HCT116 (cell line): ENCODE measurements around the gene EMSY.

Source experiments
- CBX3 ChIP-seq: IDR thresholded peaks from 2 replicates; pipeline ENCODE4 v1.6.1; 2012; ENCODE audit warnings: low read depth
- ELF1 ChIP-seq: IDR thresholded peaks from 2 replicates; pipeline ENCODE4 v1.6.1; 2012; ENCODE audit warnings: low read depth, borderline replicate concordance
- EZH2 ChIP-seq: fragments of 200-600 bp; sonication (generic); IDR thresholded peaks from 2 replicates; pipeline ENCODE4 v1.6.1; 2017; ENCODE audit warnings: antibody characterized with exemption, mixed run types
- EZH2phosphoT487 ChIP-seq: fragments of 200-600 bp; IDR thresholded peaks from 2 replicates; pipeline ENCODE4 v1.6.1; 2018; ENCODE audit warnings: antibody characterized with exemption, borderline replicate concordance
- JUND ChIP-seq: IDR thresholded peaks from 2 replicates; pipeline ENCODE4 v1.6.1; 2012
- POLR2A ChIP-seq: IDR thresholded peaks from 2 replicates; pipeline ENCODE4 v1.7.0; 2011; ENCODE audit warnings: borderline replicate concordance; ENCODE audit not compliant: insufficient read depth, insufficient read length; ENCODE audit errors: extremely low read depth
- POLR2AphosphoS5 ChIP-seq: IDR thresholded peaks from 2 replicates; pipeline ENCODE4 v1.6.1; 2011; ENCODE audit warnings: mild to moderate bottlenecking, low read depth, low read length, moderate library complexity
- RAD21 ChIP-seq: IDR thresholded peaks from 2 replicates; pipeline ENCODE4 v1.6.1; 2012; ENCODE audit warnings: low read depth, mild to moderate bottlenecking
- SIN3A ChIP-seq: IDR thresholded peaks from 2 replicates; pipeline ENCODE4 v1.6.1; 2012; ENCODE audit warnings: low read depth
- SRF ChIP-seq: IDR thresholded peaks from 2 replicates; pipeline ENCODE4 v1.6.1; 2012; ENCODE audit warnings: low read depth
- YY1 ChIP-seq: IDR thresholded peaks from 2 replicates; pipeline ENCODE4 v1.6.1; 2011; ENCODE audit warnings: low read length, low read depth, moderate library complexity, mild to moderate bottlenecking; ENCODE audit not compliant: insufficient replicate concordance; ENCODE audit errors: extremely low read depth
- ZNF274 ChIP-seq: fragments of 200-500 bp; sonication (Bioruptor generic); IDR thresholded peaks from 2 replicates; pipeline ENCODE4 v1.6.1; 2014; ENCODE audit warnings: mild to moderate bottlenecking, low read depth, low read length, inconsistent platforms
- TF ChIP-seq, protein P1 (sequence below), 3 experiments: fragments of 200-600 bp in 1 of 3; sonication (generic) in 1 of 3; IDR thresholded peaks in 2 of 3; conservative IDR thresholded peaks in 1 of 3; 2 replicates each; pipeline ENCODE4 v1.5.1; 2012 to 2017; ENCODE audit warnings: low read depth in 2 of 3, low read length in 2 of 3, antibody characterized with exemption in 1 of 3, borderline replicate concordance in 1 of 3, control low read depth in 1 of 3, mild to moderate bottlenecking in 1 of 3, mixed read lengths in 1 of 3, mixed run types in 1 of 3, moderate library complexity in 1 of 3; ENCODE audit not compliant: insufficient read depth in 1 of 3
- TF ChIP-seq, protein P2 (sequence below): IDR thresholded peaks from 2 replicates; pipeline ENCODE4 v1.6.1; 2012; ENCODE audit warnings: low read depth

DNA sequence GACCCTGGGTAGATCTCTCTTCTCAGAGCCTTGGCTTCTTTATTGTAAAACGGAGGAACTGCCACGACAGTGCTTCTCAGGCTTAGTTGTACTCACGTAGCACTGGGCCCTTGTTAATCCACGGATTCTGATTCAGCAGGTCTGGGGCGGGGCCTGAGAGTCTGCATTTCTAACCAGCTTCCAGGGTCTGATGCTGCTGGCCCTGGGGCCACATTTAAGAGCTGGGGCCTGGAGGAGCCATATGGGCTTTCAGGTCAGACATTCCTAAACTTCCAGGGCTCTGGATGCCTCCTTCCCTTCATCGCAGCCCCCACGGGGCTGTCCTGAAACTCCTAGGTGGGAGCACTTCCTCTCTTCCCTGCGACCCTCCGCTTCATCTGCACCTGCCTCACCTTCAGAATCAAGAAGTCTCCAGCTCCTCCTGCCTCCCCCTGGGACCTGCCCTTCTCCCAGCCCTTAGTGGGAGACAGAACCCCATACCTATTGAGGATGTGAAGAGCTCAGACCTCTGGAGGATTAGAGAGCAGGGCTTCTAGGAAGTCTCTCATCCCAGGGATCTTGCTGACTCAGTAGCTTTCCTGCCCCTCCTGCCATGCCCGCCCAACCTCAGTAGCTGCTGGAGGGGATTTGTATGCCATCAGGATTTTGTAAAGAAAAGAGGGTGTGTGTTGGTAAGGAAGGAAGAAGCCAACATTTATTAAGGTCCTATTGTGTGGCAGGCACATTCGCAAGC is 133.3 kb downstream of the EMSY start:
- no peak for TF ChIP-seq POLR2A
- TF ChIP-seq, protein P1, sequence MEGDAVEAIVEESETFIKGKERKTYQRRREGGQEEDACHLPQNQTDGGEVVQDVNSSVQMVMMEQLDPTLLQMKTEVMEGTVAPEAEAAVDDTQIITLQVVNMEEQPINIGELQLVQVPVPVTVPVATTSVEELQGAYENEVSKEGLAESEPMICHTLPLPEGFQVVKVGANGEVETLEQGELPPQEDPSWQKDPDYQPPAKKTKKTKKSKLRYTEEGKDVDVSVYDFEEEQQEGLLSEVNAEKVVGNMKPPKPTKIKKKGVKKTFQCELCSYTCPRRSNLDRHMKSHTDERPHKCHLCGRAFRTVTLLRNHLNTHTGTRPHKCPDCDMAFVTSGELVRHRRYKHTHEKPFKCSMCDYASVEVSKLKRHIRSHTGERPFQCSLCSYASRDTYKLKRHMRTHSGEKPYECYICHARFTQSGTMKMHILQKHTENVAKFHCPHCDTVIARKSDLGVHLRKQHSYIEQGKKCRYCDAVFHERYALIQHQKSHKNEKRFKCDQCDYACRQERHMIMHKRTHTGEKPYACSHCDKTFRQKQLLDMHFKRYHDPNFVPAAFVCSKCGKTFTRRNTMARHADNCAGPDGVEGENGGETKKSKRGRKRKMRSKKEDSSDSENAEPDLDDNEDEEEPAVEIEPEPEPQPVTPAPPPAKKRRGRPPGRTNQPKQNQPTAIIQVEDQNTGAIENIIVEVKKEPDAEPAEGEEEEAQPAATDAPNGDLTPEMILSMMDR (IDR thresholded peaks at IDR 0.05 in 2 of 3, conservative IDR thresholded peaks at IDR 0.05 in 1 of 3; ENCODE audit: borderline replicate concordance in 1 of 3, insufficient read depth in 1 of 3, low read depth in 2 of 3, low read length in 2 of 3), result no peak
- TF ChIP-seq EZH2, result no peak
- TF ChIP-seq ELF1, result no peak
- TF ChIP-seq YY1, result no peak
- TF ChIP-seq, protein P2, sequence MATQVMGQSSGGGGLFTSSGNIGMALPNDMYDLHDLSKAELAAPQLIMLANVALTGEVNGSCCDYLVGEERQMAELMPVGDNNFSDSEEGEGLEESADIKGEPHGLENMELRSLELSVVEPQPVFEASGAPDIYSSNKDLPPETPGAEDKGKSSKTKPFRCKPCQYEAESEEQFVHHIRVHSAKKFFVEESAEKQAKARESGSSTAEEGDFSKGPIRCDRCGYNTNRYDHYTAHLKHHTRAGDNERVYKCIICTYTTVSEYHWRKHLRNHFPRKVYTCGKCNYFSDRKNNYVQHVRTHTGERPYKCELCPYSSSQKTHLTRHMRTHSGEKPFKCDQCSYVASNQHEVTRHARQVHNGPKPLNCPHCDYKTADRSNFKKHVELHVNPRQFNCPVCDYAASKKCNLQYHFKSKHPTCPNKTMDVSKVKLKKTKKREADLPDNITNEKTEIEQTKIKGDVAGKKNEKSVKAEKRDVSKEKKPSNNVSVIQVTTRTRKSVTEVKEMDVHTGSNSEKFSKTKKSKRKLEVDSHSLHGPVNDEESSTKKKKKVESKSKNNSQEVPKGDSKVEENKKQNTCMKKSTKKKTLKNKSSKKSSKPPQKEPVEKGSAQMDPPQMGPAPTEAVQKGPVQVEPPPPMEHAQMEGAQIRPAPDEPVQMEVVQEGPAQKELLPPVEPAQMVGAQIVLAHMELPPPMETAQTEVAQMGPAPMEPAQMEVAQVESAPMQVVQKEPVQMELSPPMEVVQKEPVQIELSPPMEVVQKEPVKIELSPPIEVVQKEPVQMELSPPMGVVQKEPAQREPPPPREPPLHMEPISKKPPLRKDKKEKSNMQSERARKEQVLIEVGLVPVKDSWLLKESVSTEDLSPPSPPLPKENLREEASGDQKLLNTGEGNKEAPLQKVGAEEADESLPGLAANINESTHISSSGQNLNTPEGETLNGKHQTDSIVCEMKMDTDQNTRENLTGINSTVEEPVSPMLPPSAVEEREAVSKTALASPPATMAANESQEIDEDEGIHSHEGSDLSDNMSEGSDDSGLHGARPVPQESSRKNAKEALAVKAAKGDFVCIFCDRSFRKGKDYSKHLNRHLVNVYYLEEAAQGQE, result no peak
- TF ChIP-seq JUND, result no peak
- TF ChIP-seq SIN3A, result no peak
- TF ChIP-seq EZH2phosphoT487, result no peak
- TF ChIP-seq RAD21, result no peak
- no peak for TF ChIP-seq ZNF274
- no peak for TF ChIP-seq POLR2AphosphoS5
- TF ChIP-seq CBX3, result no peak
- no peak for TF ChIP-seq SRF
